ENCODE results near the gene NISCH.

Gene NISCH

GRCh38 chr3:52483577-52484381, 28.4 kb downstream of the NISCH start:
- no peak overlapping the region for H3K4me3 ChIP-seq (ENCODE audit: control insufficient read depth, low read depth, low read length)
- no peak for TF ChIP-seq CTCF (IDR thresholded peaks at IDR 0.05; ENCODE audit: control insufficient read depth, insufficient read depth, low read depth, low read length, missing control alignments)
- DNase-seq (ENCODE audit: low read depth), result peak; percentile 71

GRCh38 chr3:52484680-52485461, 29.5 kb downstream of the NISCH start:
- TF ChIP-seq CTCF (IDR thresholded peaks at IDR 0.05; ENCODE audit: control insufficient read depth, insufficient read depth, low read depth, low read length, missing control alignments), result no peak
- no peak for DNase-seq (ENCODE audit: low read depth)
- H3K4me3 ChIP-seq (ENCODE audit: control insufficient read depth, low read depth, low read length), result no peak overlapping the region

- H3K4me3 ChIP-seq (ENCODE audit: control insufficient read depth, low read depth, low read length), result no peak overlapping the region
- TF ChIP-seq CTCF (IDR thresholded peaks at IDR 0.05; ENCODE audit: control insufficient read depth, insufficient read depth, low read depth, low read length, missing control alignments), result no peak
- no peak for DNase-seq (ENCODE audit: low read depth)
These were observed 31.8 kb downstream of the NISCH start for GRCh38 chr3:52487050-52487787.

GRCh38 chr3:52487788-52488691, 32.6 kb downstream of the NISCH start:
- no peak overlapping the region for H3K4me3 ChIP-seq (ENCODE audit: control insufficient read depth, low read depth, low read length)
- DNase-seq (ENCODE audit: low read depth), result no peak
- no peak for TF ChIP-seq CTCF (IDR thresholded peaks at IDR 0.05; ENCODE audit: control insufficient read depth, insufficient read depth, low read depth, low read length, missing control alignments)

GRCh38 chr3:52488746-52489145, 33.3 kb downstream of the NISCH start:
- no peak for DNase-seq (ENCODE audit: low read depth)
- no peak for TF ChIP-seq CTCF (IDR thresholded peaks at IDR 0.05; ENCODE audit: control insufficient read depth, insufficient read depth, low read depth, low read length, missing control alignments)
- no peak overlapping the region for H3K4me3 ChIP-seq (ENCODE audit: control insufficient read depth, low read depth, low read length)

Measured in AG09309 (cell line).